ENCODE measurements around the gene PBX2.
A peak's percentile ranks its signal among the peaks of the same experiment; 100 is the strongest.
"Not testable (repeated sequence)": the region's sequence is repeated elsewhere in the genome, so short reads cannot be mapped to it uniquely, and the experiment has no call there.

PBX2 gene

GRCh38 chr6:32202186-32202585, 12.2 kb upstream of the PBX2 start:
- DNase-seq = no peak

- DNase-seq = no peak
These were observed 10.9 kb upstream of the PBX2 start for GRCh38 chr6:32200711-32201475.

GRCh38 chr6:32198866-32199265, 8.9 kb upstream of the PBX2 start:
- no peak for DNase-seq

- no peak for DNase-seq
These were observed 8.3 kb upstream of the PBX2 start for GRCh38 chr6:32198345-32198696.

GRCh38 chr6:32196682-32197616, 6.9 kb upstream of the PBX2 start:
- no peak for DNase-seq

GRCh38 chr6:32195902-32196681, 6.1 kb upstream of the PBX2 start:
- peak; percentile 35 to 69 (median 48) for DNase-seq

- DNase-seq = peak; percentile 99 to 100 (median 100)
These were observed 5.6 kb upstream of the PBX2 start for GRCh38 chr6:32195652-32195901.

GRCh38 chr6:32194825-32195651, 5.0 kb upstream of the PBX2 start:
- DNase-seq = peak in 1 of 5 donors; percentile 56

- DNase-seq = no peak
These were observed 4.4 kb upstream of the PBX2 start for GRCh38 chr6:32194388-32194787.

- DNase-seq = not testable (repeated sequence)
These were observed 3.1 kb upstream of the PBX2 start for GRCh38 chr6:32193096-32193495.

- peak in 4 of 5 donors; percentile 33 to 78 (median 48) for DNase-seq
These were observed 2.6 kb upstream of the PBX2 start, which contains the start of gene GPSM3 for GRCh38 chr6:32192608-32193039. Gene GPSM3, minus strand, starts transcription at chr6:32192643. Its CDS starts 130 bp downstream, at chr6:32192513.

- no peak for DNase-seq
These were observed 1.9 kb upstream of the PBX2 start for GRCh38 chr6:32191696-32192607.

GRCh38 chr6:32190911-32191677, 1.1 kb upstream of the PBX2 start:
- no peak for DNase-seq

GRCh38 chr6:32189742-32190053, 304 bp downstream of the PBX2 start:
- DNase-seq = no peak

GRCh38 chr6:32189069-32189741, 797 bp downstream of the PBX2 start:
- DNase-seq = no peak

- DNase-seq = no peak
These were observed 1.5 kb downstream of the PBX2 start for GRCh38 chr6:32188381-32189068.

GRCh38 chr6:32187725-32188380, 2.1 kb downstream of the PBX2 start:
- DNase-seq = not testable (repeated sequence)

- DNase-seq = no peak
These were observed 2.8 kb downstream of the PBX2 start for GRCh38 chr6:32187009-32187709.

Data from T-helper 1 cell (primary cell).